K562 (cell line): ENCODE measurements around the gene MDM4. TPM values are rescaled to one million over a fixed set of nuclear protein-coding genes. Genes with fewer than 3 reads are reported as not detected.

Experiments
- BHLHE40 ChIP-seq: IDR thresholded peaks from 2 replicates; pipeline ENCODE4 v1.6.1; 2011; ENCODE audit warnings: low read length, improper control_type of control experiment
- CBX5 ChIP-seq: IDR thresholded peaks from 2 replicates; pipeline ENCODE4 v1.6.1; 2014; ENCODE audit warnings: low read depth, borderline replicate concordance
- FOXM1 ChIP-seq, 2 experiments: fragments of 450-650 bp in 1 of 2; sonication (generic) in 1 of 2; formaldehyde crosslinking in 1 of 2; IDR thresholded peaks; 2 replicates each; pipeline versions ENCODE4 v1.6.1 to v1.9.0; 2017 to 2022; ENCODE audit warnings: low read depth in 2 of 2, mild to moderate bottlenecking in 2 of 2, missing genetic modification reagents in 1 of 2, moderate library complexity in 1 of 2
- RBM15 ChIP-seq: fragments of 200-400 bp; formaldehyde crosslinking; IDR thresholded peaks from 2 replicates; pipeline ENCODE4 v1.6.1; 2018; ENCODE audit warnings: mild to moderate bottlenecking, low read length, moderate library complexity; ENCODE audit not compliant: insufficient read depth
- RUNX1 ChIP-seq: sonication (generic); IDR thresholded peaks from 2 replicates; pipeline ENCODE4 v1.6.1; 2016; ENCODE audit warnings: antibody characterized with exemption, low read depth
- TCF7L2 ChIP-seq: fragments of 150-350 bp; IDR thresholded peaks from 2 replicates; pipeline ENCODE4 v1.6.1; 2016; ENCODE audit warnings: low read depth, mild to moderate bottlenecking, low read length, moderate library complexity
- TEAD2 ChIP-seq: fragments of 450-650 bp; IDR thresholded peaks from 2 replicates; pipeline ENCODE4 v1.6.1; 2016; ENCODE audit warnings: missing genetic modification characterization, control low read depth, missing compliant biosample characterization
- polyA plus RNA-seq, 8 experiments: library from polyadenylated mRNA; depleted of rRNA in 4 of 8; stranded (reverse) in 5 of 8; unstranded in 3 of 8; fragments of >200 nt; fragmentation: Nextera tagmentation in 2 of 8; fragmentation: Illumina TruSeq in 1 of 8; extraction: Ambion mirVana in 2 of 8; extraction: Trizol in 1 of 8; gene quantifications; 2 replicates each; pipeline versions ENCODE4 v1.2.1 to v1.2.3, GENCODE V29; 2011 to 2014; ENCODE audit warnings: inconsistent platforms in 1 of 8, missing spikeins in 1 of 8
- total RNA-seq, 7 experiments: library from RNA; depleted of rRNA in 6 of 7; stranded (reverse); fragments of >200 nt in 6 of 7; fragmentation: Illumina TruSeq in 2 of 7; extraction: Trizol in 2 of 7; gene quantifications; 2 replicates each; pipeline versions ENCODE4 v1.2.1 to v1.2.3, GENCODE V29; 2011 to 2021; ENCODE audit warnings: low replicate concordance in 1 of 7
- TF ChIP-seq, protein P1 (sequence below): fragments of 450-650 bp; IDR thresholded peaks from 2 replicates; pipeline ENCODE4 v1.6.1; 2016; ENCODE audit warnings: mild to moderate bottlenecking, moderate library complexity
- TF ChIP-seq, protein P2 (sequence below): fragments of 250-450 bp; sonication (Bioruptor Pico); IDR thresholded peaks from 2 replicates; pipeline ENCODE4 v1.4.0; 2020

Gene MDM4
- total and polyA plus RNA-seq, 9 of the 15 experiments (the other 6 are each of a cell fraction or from before 2014, with no cell fraction given) = 3.3 to 61.7 (median 21.2) TPM

DNA sequence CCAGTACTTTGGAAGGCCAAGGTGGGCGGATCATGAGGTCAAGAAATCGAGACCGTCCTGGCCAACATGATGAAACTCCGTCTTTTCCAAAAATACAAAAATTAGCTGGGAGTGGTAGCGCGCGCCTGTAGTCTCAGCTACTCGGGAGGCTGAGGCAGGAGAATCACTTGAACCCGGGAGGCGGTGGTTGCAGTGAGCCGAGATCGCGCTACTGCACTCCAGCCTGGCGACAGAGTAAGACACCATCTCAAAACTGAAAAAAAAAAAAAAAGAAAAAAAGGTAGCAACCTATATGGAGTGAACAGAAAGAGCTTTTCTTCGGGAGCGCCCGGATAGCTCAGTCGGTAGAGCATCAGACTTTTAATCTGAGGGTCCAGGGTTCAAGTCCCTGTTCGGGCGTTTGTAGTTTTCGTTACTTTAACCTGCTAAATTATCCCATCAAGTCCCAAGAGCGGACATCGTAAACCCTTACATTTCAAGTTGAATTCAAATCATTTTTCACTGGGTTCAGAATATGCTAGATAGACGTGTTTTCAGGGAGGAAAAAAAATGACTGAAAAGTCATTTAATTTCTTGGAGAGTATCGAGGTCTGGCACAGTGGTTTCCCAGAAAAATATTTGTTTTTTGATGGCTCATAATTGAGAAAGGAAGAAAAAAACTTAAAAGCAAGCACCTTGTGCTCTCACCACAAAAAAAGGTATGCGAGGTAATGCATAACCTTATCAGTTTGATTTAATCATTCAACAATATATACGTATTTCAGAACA is 9.8 kb upstream of the MDM4 start (continued):
- TF ChIP-seq, protein P1, sequence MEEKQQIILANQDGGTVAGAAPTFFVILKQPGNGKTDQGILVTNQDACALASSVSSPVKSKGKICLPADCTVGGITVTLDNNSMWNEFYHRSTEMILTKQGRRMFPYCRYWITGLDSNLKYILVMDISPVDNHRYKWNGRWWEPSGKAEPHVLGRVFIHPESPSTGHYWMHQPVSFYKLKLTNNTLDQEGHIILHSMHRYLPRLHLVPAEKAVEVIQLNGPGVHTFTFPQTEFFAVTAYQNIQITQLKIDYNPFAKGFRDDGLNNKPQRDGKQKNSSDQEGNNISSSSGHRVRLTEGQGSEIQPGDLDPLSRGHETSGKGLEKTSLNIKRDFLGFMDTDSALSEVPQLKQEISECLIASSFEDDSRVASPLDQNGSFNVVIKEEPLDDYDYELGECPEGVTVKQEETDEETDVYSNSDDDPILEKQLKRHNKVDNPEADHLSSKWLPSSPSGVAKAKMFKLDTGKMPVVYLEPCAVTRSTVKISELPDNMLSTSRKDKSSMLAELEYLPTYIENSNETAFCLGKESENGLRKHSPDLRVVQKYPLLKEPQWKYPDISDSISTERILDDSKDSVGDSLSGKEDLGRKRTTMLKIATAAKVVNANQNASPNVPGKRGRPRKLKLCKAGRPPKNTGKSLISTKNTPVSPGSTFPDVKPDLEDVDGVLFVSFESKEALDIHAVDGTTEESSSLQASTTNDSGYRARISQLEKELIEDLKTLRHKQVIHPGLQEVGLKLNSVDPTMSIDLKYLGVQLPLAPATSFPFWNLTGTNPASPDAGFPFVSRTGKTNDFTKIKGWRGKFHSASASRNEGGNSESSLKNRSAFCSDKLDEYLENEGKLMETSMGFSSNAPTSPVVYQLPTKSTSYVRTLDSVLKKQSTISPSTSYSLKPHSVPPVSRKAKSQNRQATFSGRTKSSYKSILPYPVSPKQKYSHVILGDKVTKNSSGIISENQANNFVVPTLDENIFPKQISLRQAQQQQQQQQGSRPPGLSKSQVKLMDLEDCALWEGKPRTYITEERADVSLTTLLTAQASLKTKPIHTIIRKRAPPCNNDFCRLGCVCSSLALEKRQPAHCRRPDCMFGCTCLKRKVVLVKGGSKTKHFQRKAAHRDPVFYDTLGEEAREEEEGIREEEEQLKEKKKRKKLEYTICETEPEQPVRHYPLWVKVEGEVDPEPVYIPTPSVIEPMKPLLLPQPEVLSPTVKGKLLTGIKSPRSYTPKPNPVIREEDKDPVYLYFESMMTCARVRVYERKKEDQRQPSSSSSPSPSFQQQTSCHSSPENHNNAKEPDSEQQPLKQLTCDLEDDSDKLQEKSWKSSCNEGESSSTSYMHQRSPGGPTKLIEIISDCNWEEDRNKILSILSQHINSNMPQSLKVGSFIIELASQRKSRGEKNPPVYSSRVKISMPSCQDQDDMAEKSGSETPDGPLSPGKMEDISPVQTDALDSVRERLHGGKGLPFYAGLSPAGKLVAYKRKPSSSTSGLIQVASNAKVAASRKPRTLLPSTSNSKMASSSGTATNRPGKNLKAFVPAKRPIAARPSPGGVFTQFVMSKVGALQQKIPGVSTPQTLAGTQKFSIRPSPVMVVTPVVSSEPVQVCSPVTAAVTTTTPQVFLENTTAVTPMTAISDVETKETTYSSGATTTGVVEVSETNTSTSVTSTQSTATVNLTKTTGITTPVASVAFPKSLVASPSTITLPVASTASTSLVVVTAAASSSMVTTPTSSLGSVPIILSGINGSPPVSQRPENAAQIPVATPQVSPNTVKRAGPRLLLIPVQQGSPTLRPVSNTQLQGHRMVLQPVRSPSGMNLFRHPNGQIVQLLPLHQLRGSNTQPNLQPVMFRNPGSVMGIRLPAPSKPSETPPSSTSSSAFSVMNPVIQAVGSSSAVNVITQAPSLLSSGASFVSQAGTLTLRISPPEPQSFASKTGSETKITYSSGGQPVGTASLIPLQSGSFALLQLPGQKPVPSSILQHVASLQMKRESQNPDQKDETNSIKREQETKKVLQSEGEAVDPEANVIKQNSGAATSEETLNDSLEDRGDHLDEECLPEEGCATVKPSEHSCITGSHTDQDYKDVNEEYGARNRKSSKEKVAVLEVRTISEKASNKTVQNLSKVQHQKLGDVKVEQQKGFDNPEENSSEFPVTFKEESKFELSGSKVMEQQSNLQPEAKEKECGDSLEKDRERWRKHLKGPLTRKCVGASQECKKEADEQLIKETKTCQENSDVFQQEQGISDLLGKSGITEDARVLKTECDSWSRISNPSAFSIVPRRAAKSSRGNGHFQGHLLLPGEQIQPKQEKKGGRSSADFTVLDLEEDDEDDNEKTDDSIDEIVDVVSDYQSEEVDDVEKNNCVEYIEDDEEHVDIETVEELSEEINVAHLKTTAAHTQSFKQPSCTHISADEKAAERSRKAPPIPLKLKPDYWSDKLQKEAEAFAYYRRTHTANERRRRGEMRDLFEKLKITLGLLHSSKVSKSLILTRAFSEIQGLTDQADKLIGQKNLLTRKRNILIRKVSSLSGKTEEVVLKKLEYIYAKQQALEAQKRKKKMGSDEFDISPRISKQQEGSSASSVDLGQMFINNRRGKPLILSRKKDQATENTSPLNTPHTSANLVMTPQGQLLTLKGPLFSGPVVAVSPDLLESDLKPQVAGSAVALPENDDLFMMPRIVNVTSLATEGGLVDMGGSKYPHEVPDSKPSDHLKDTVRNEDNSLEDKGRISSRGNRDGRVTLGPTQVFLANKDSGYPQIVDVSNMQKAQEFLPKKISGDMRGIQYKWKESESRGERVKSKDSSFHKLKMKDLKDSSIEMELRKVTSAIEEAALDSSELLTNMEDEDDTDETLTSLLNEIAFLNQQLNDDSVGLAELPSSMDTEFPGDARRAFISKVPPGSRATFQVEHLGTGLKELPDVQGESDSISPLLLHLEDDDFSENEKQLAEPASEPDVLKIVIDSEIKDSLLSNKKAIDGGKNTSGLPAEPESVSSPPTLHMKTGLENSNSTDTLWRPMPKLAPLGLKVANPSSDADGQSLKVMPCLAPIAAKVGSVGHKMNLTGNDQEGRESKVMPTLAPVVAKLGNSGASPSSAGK = no peak
- TF ChIP-seq BHLHE40 = no peak
- TF ChIP-seq TEAD2 (tag) = 0 out of 2 replicates have a peak, but pooled peaks have one; percentile 5
- TF ChIP-seq FOXM1 (IDR thresholded peaks at IDR 0.05; ENCODE audit: low read depth) = no peak; the same call in 1 of the 2 replicates
- no peak; the same call in 1 of the 2 replicates for TF ChIP-seq FOXM1 (CRISPR knock-in tag; IDR thresholded peaks at IDR 0.05; ENCODE audit: low read depth)
- TF ChIP-seq CBX5 = no peak
- TF ChIP-seq RUNX1 = no peak
- TF ChIP-seq TCF7L2 = 0 out of 2 replicates have a peak, but pooled peaks have one; percentile 2
- TF ChIP-seq RBM15 = no peak
- TF ChIP-seq, protein P2, sequence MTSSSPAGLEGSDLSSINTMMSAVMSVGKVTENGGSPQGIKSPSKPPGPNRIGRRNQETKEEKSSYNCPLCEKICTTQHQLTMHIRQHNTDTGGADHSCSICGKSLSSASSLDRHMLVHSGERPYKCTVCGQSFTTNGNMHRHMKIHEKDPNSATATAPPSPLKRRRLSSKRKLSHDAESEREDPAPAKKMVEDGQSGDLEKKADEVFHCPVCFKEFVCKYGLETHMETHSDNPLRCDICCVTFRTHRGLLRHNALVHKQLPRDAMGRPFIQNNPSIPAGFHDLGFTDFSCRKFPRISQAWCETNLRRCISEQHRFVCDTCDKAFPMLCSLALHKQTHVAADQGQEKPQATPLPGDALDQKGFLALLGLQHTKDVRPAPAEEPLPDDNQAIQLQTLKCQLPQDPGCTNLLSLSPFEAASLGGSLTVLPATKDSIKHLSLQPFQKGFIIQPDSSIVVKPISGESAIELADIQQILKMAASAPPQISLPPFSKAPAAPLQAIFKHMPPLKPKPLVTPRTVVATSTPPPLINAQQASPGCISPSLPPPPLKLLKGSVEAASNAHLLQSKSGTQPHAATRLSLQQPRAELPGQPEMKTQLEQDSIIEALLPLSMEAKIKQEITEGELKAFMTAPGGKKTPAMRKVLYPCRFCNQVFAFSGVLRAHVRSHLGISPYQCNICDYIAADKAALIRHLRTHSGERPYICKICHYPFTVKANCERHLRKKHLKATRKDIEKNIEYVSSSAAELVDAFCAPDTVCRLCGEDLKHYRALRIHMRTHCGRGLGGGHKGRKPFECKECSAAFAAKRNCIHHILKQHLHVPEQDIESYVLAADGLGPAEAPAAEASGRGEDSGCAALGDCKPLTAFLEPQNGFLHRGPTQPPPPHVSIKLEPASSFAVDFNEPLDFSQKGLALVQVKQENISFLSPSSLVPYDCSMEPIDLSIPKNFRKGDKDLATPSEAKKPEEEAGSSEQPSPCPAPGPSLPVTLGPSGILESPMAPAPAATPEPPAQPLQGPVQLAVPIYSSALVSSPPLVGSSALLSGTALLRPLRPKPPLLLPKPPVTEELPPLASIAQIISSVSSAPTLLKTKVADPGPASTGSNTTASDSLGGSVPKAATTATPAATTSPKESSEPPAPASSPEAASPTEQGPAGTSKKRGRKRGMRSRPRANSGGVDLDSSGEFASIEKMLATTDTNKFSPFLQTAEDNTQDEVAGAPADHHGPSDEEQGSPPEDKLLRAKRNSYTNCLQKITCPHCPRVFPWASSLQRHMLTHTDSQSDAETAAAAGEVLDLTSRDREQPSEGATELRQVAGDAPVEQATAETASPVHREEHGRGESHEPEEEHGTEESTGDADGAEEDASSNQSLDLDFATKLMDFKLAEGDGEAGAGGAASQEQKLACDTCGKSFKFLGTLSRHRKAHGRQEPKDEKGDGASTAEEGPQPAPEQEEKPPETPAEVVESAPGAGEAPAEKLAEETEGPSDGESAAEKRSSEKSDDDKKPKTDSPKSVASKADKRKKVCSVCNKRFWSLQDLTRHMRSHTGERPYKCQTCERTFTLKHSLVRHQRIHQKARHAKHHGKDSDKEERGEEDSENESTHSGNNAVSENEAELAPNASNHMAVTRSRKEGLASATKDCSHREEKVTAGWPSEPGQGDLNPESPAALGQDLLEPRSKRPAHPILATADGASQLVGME (CRISPR knock-in tag) = no peak
